ENCODE data around the gene SMPD3.

- TF ChIP-seq CTCF (IDR thresholded peaks at IDR 0.05) (no peak), POLR2A (IDR thresholded peaks at IDR 0.05) (peak in 1 of 2 donors; percentile 11)
Observed at GRCh38 chr16:68475071-68475470, 26.8 kb upstream of the SMPD3 start.
